Peyer's patch (tissue), 4 donors: ENCODE measurements around the gene RIMBP2. TPM values are rescaled to one million over a fixed set of nuclear protein-coding genes. Genes with fewer than 3 reads are reported as not detected.

Experiments used
- DNase-seq, 3 donors: peaks; one replicate each; pipeline ENCODE4 v3.0.0-alpha.2; 2017 to 2019
- H3K27ac ChIP-seq, 4 donors: fragments of 200-600 bp; sonication (generic); one replicate each; pipeline ENCODE4 v1.5.1; 2016 to 2019
- H3K27me3 ChIP-seq, 2 donors: fragments of 200-600 bp; sonication (generic); one replicate each; pipeline ENCODE4 v1.5.1; 2019
- H3K36me3 ChIP-seq, 3 donors: fragments of 200-600 bp; sonication (generic); one replicate each; pipeline ENCODE4 v1.5.1; 2016 to 2019
- H3K4me1 ChIP-seq, 4 donors: fragments of 200-600 bp; sonication (generic); one replicate each; pipeline ENCODE4 v1.5.1; 2016 to 2019
- H3K4me3 ChIP-seq, 4 donors: fragments of 200-600 bp; sonication (generic); 1 replicate in 3 of 4; 2 replicates in 1 of 4; pipeline ENCODE4 v1.5.1; 2016 to 2019; ENCODE audit warnings: mild to moderate bottlenecking in 1 of 4
- H3K9me3 ChIP-seq, 4 donors: fragments of 200-600 bp; sonication (generic); one replicate each; pipeline ENCODE4 v1.5.1; 2016 to 2019; ENCODE audit warnings: mild to moderate bottlenecking in 1 of 4
- CTCF ChIP-seq, 6 experiments: fragments of 450-650 bp in 4 of 6; fragments of 200-600 bp in 2 of 6; sonication (generic) in 1 of 6; IDR thresholded peaks; one replicate each; pipeline ENCODE4 v1.5.1; 2017 to 2019; ENCODE audit warnings: antibody characterized with exemption in 6 of 6, mild to moderate bottlenecking in 3 of 6, moderate library complexity in 1 of 6
- POLR2A ChIP-seq, 2 donors: fragments of 450-650 bp; IDR thresholded peaks; one replicate each; pipeline ENCODE4 v1.5.1; 2017; ENCODE audit warnings: antibody characterized with exemption in 2 of 2, mild to moderate bottlenecking in 2 of 2, moderate library complexity in 2 of 2
- total RNA-seq, 4 donors: library from RNA; depleted of rRNA; stranded (reverse); fragments of >200 nt; gene quantifications; one replicate each; pipeline ENCODE4 v1.1.0, GENCODE V29; 2016

RIMBP2 gene
- total RNA-seq, 4 donors from 2014 or later, result 8.8 to 19.8 (median 16.0) TPM

GRCh38 chr12:130680451-130680990 is 35.6 kb downstream of the RIMBP2 start:
- no peak overlapping the region for H3K27ac ChIP-seq
- no peak for TF ChIP-seq CTCF (IDR thresholded peaks at IDR 0.05)
- H3K27me3 ChIP-seq, result no peaks in the 10 kb centered on the region
- H3K4me3 ChIP-seq, result no peak overlapping the region
- no peak for DNase-seq
- H3K4me1 ChIP-seq, result no peaks in the 10 kb centered on the region
- no peaks in the 10 kb centered on the region for H3K9me3 ChIP-seq
- H3K36me3 ChIP-seq, result no peaks in the 10 kb centered on the region

GRCh38 chr12:130677957-130678558 is 38.0 kb downstream of the RIMBP2 start:
- Histone ChIP-seq H3K27me3 (no peaks in the 10 kb centered on the region), H3K4me1 (no peaks in the 10 kb centered on the region)
- no peak for DNase-seq

GRCh38 chr12:130675791-130676190 is 40.3 kb downstream of the RIMBP2 start:
- Histone ChIP-seq H3K9me3 (no peaks in the 10 kb centered on the region), H3K36me3 (no peaks in the 10 kb centered on the region), H3K27ac (no peak overlapping the region), H3K27me3 (no peaks in the 10 kb centered on the region), H3K4me1 (no peaks in the 10 kb centered on the region), H3K4me3 (no peak overlapping the region)
- TF ChIP-seq POLR2A (IDR thresholded peaks at IDR 0.05) (no peak), CTCF (IDR thresholded peaks at IDR 0.05) (no peak)
- DNase-seq, result no peak

More at GRCh38 chr12:130677957-130678558, 38.0 kb downstream of the RIMBP2 start:
- H3K4me3 ChIP-seq, result no peak overlapping the region
- no peaks in the 10 kb centered on the region for H3K9me3 ChIP-seq
- no peaks in the 10 kb centered on the region for H3K36me3 ChIP-seq
- no peak overlapping the region for H3K27ac ChIP-seq
- TF ChIP-seq POLR2A (IDR thresholded peaks at IDR 0.05) (no peak), CTCF (IDR thresholded peaks at IDR 0.05) (no peak)

GRCh38 chr12:130675121-130675520 is 41.0 kb downstream of the RIMBP2 start:
- DNase-seq, result no peak
- Histone ChIP-seq H3K27ac (no peak overlapping the region), H3K4me1 (no peaks in the 10 kb centered on the region), H3K4me3 (no peak overlapping the region), H3K36me3 (no peaks in the 10 kb centered on the region), H3K9me3 (no peaks in the 10 kb centered on the region), H3K27me3 (no peaks in the 10 kb centered on the region)
- no peak for TF ChIP-seq CTCF (IDR thresholded peaks at IDR 0.05)
- TF ChIP-seq POLR2A (IDR thresholded peaks at IDR 0.05), result no peak

GRCh38 chr12:130674676-130675075 is 41.4 kb downstream of the RIMBP2 start:
- H3K9me3 ChIP-seq, result no peaks in the 10 kb centered on the region
- no peaks in the 10 kb centered on the region for H3K4me1 ChIP-seq
- no peak overlapping the region for H3K4me3 ChIP-seq
- no peak for DNase-seq
- H3K27me3 ChIP-seq, result no peaks in the 10 kb centered on the region
- no peaks in the 10 kb centered on the region for H3K36me3 ChIP-seq
- TF ChIP-seq CTCF (IDR thresholded peaks at IDR 0.05) (no peak), POLR2A (IDR thresholded peaks at IDR 0.05) (no peak)
- H3K27ac ChIP-seq, result no peak overlapping the region
